Measurements from ENCODE around the gene ATIC. TPM values are rescaled to one million over a fixed set of nuclear protein-coding genes. Genes with fewer than 3 reads are reported as not detected.

The ATIC gene
- total and polyA plus RNA-seq, 10 donors: 50.5 to 165 (median 80.0) TPM

DNA sequence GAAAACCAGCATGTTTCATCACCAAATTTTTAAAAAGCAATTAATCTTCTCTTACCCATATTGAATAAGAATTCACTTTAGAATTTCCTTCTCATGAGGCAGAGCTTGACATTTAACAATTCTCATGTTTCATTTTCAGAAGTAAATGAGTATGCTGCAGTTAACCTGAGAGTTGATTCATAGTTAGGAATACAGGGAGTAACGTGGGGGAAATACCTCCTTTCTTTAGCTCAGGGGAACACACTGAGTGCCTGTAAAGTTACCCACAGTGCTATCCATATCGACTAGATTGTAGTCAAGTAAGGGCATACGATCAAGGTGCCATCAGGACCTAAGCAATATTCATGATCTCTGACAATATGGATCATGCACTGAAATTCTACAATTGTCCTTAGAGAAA is 38.9 kb upstream of the ATIC start:
- Histone ChIP-seq H3K27me3 (replicated peaks in 1 of 7) (no peaks in the 10 kb centered on the region), H3K4me1 (peaks cover 0 to 7% (median 0%) of the 10 kb centered on the region in 6 donors), H3K27ac (no peak overlapping the region), H3K9me3 (no peaks in the 10 kb centered on the region), H3K4me3 (no peak overlapping the region), H3K36me3 (no peaks in the 10 kb centered on the region)
- no peak for TF ChIP-seq POLR2A (IDR thresholded peaks at IDR 0.05)
- no peak for TF ChIP-seq POLR2AphosphoS5 (IDR thresholded peaks at IDR 0.05)
- TF ChIP-seq, protein P1, sequence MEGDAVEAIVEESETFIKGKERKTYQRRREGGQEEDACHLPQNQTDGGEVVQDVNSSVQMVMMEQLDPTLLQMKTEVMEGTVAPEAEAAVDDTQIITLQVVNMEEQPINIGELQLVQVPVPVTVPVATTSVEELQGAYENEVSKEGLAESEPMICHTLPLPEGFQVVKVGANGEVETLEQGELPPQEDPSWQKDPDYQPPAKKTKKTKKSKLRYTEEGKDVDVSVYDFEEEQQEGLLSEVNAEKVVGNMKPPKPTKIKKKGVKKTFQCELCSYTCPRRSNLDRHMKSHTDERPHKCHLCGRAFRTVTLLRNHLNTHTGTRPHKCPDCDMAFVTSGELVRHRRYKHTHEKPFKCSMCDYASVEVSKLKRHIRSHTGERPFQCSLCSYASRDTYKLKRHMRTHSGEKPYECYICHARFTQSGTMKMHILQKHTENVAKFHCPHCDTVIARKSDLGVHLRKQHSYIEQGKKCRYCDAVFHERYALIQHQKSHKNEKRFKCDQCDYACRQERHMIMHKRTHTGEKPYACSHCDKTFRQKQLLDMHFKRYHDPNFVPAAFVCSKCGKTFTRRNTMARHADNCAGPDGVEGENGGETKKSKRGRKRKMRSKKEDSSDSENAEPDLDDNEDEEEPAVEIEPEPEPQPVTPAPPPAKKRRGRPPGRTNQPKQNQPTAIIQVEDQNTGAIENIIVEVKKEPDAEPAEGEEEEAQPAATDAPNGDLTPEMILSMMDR (IDR thresholded peaks at IDR 0.05 in 8 of 11, conservative IDR thresholded peaks at IDR 0.05 in 3 of 11): no peak
- intact Hi-C loops (cut with DNase I; ENCODE audit: low total_unique reads): no loop called here
- 73 to 86% (median 84%) methylated on average over 3 of the region's 3 CpGs for WGBS, 5 donors
- DNase-seq: no peak

DNA sequence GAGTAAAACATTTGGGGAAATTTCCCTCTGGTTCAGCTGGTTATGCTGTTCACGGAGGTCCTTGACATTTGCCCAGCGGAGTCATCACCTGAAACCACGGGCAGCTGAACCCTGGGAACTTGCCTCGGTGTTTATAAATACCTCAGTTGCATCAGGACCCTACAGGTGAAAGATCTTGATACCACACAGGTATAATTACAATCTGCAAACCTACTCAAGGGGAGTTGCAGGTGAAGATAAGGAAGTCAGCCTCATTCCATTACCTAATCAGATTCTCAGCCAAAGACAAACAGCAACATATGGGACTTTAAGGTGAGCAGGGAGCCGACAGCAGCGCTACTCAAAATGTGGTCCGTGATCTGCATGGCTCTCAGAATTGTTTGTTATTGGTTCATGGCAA is 37.0 kb upstream of the ATIC start:
- no peak for DNase-seq
- Histone ChIP-seq H3K36me3 (no peaks in the 10 kb centered on the region), H3K27me3 (replicated peaks in 1 of 7) (no peaks in the 10 kb centered on the region), H3K27ac (no peak overlapping the region), H3K4me1 (peaks cover 0 to 2% (median 0%) of the 10 kb centered on the region in 6 donors), H3K9me3 (no peaks in the 10 kb centered on the region), H3K4me3 (no peak overlapping the region)
- TF ChIP-seq POLR2AphosphoS5 (IDR thresholded peaks at IDR 0.05) (no peak), POLR2A (IDR thresholded peaks at IDR 0.05) (no peak)
- TF ChIP-seq, protein P1 (IDR thresholded peaks at IDR 0.05 in 8 of 11, conservative IDR thresholded peaks at IDR 0.05 in 3 of 11): no peak
- WGBS, 5 donors: 78 to 89% (median 87%) methylated on average over 7 of the region's 7 CpGs
- intact Hi-C loops (cut with DNase I; ENCODE audit: low total_unique reads): no loop called here

DNA sequence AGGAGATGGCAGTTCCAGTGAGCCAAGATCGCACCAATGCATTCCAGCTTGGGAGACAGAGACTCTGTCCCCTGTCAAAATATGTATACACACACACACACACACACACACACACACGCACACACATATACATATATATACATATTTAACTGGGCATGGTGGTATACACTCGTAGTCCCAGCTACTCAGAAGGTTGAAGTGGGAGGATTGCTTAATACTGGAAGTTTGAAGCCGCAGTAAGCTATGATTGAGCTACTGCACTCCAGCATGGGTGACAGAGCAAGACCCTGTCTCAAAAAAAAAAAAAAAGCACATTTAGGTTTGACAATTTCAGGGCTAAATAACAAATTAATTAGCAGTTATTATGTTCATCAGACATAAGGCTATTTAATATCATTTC is 36.0 kb upstream of the ATIC start:
- Histone ChIP-seq H3K4me3 (no peak overlapping the region), H3K9me3 (no peaks in the 10 kb centered on the region), H3K27ac (no peak overlapping the region), H3K27me3 (replicated peaks in 1 of 7) (no peaks in the 10 kb centered on the region), H3K4me1 (no peaks in the 10 kb centered on the region), H3K36me3 (no peaks in the 10 kb centered on the region)
- DNase-seq: no peak
- intact Hi-C loops (cut with DNase I; ENCODE audit: low total_unique reads): no loop called here
- WGBS, 5 donors: 68 to 87% (median 71%) methylated on average over 4 of the region's 4 CpGs
- TF ChIP-seq, protein P1 (IDR thresholded peaks at IDR 0.05 in 8 of 11, conservative IDR thresholded peaks at IDR 0.05 in 3 of 11): no peak
- no peak for TF ChIP-seq POLR2AphosphoS5 (IDR thresholded peaks at IDR 0.05)
- no peak for TF ChIP-seq POLR2A (IDR thresholded peaks at IDR 0.05)

DNA sequence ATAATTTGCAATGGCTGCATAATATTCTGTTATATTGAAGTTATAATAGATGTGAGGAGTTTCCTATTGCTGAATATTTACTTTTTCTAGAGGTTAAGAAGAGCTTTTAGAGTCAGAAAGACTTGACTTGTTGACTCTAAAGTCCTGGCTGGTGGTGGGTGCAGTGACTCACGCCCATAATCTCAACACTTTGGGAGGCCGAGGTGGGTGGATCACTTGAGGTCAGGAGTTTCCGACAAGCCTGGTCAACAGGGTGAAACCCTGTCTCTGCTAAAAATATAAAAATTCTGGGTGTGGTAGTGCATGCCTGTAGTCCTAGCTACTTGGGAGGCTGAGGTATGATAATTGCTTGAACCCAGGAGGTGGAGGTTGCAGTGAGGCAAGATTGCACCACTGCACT is 33.9 kb upstream of the ATIC start:
- Histone ChIP-seq H3K9me3 (no peaks in the 10 kb centered on the region), H3K4me1 (no peaks in the 10 kb centered on the region), H3K36me3 (no peaks in the 10 kb centered on the region), H3K27me3 (replicated peaks in 1 of 7) (no peaks in the 10 kb centered on the region), H3K27ac (no peak overlapping the region), H3K4me3 (no peak overlapping the region)
- WGBS, 5 donors: 69 to 83% (median 79%) methylated on average over 3 of the region's 3 CpGs
- TF ChIP-seq POLR2AphosphoS5 (IDR thresholded peaks at IDR 0.05) (no peak), POLR2A (IDR thresholded peaks at IDR 0.05) (no peak)
- TF ChIP-seq, protein P1 (IDR thresholded peaks at IDR 0.05 in 8 of 11, conservative IDR thresholded peaks at IDR 0.05 in 3 of 11): no peak
- intact Hi-C loops (cut with DNase I; ENCODE audit: low total_unique reads): no loop called here
- DNase-seq: no peak
